DOHH2 (cell line): ENCODE results near the gene PWWP3B.

Source experiments
- H3F3A ChIP-seq: fragments of 200-600 bp; sonication (generic), shearing (Covaris generic); 2 replicates; pipeline ENCODE4 v1.6.0; 2016; ENCODE audit warnings: antibody characterized with exemption, mild to moderate bottlenecking; ENCODE audit not compliant: control insufficient read depth, insufficient read depth
- H3K27ac ChIP-seq: fragments of 200-600 bp; sonication (generic); 2 replicates; pipeline ENCODE4 v1.5.1; 2014; ENCODE audit warnings: low read depth, mild to moderate bottlenecking, low read length, moderate library complexity
- H3K27me3 ChIP-seq: fragments of 200-600 bp; sonication (generic); 2 replicates; pipeline ENCODE4 v1.6.1; 2014; ENCODE audit warnings: mild to moderate bottlenecking, low read length, mixed read lengths; ENCODE audit not compliant: control insufficient read depth
- H3K36me3 ChIP-seq: fragments of 200-600 bp; sonication (generic); 2 replicates; pipeline ENCODE4 v1.6.1; 2014; ENCODE audit warnings: mild to moderate bottlenecking, low read length, moderate library complexity, mixed read lengths; ENCODE audit not compliant: control insufficient read depth
- H3K4me1 ChIP-seq: fragments of 200-600 bp; sonication (generic); 2 replicates; pipeline ENCODE4 v1.6.1; 2014; ENCODE audit warnings: mild to moderate bottlenecking, low read length, mixed read lengths; ENCODE audit not compliant: control insufficient read depth
- H3K4me2 ChIP-seq: fragments of 200-600 bp; sonication (generic); 2 replicates; pipeline ENCODE4 v1.6.0; 2014; ENCODE audit warnings: mild to moderate bottlenecking, low read length, moderate library complexity
- H3K4me3 ChIP-seq: fragments of 200-600 bp; sonication (generic); 2 replicates; pipeline ENCODE4 v1.5.1; 2014; ENCODE audit warnings: mild to moderate bottlenecking, low read length, mixed read lengths
- H3K79me2 ChIP-seq: fragments of 200-600 bp; sonication (generic); 2 replicates; pipeline ENCODE4 v1.6.1; 2014; ENCODE audit warnings: mild to moderate bottlenecking, low read length, mixed read lengths; ENCODE audit not compliant: control insufficient read depth
- H3K9me2 ChIP-seq: fragments of 200-600 bp; sonication (generic); replicated peaks from 2 replicates; pipeline ENCODE4 v1.6.1; 2014; ENCODE audit warnings: mild to moderate bottlenecking, low read length, mixed read lengths; ENCODE audit not compliant: control insufficient read depth
- H3K9me3 ChIP-seq: fragments of 200-600 bp; sonication (generic); 2 replicates; pipeline ENCODE4 v1.6.1; 2014; ENCODE audit warnings: antibody characterized with exemption, low read length, mixed read lengths; ENCODE audit not compliant: control insufficient read depth, insufficient read depth
- H4K20me1 ChIP-seq: fragments of 200-600 bp; sonication (generic); 2 replicates; pipeline ENCODE4 v1.6.0; 2014; ENCODE audit warnings: low read depth, mild to moderate bottlenecking, antibody characterized with exemption, low read length, moderate library complexity; ENCODE audit not compliant: control insufficient read depth, insufficient read depth
- EZH2phosphoT487 ChIP-seq: fragments of 200-600 bp; sonication (generic); IDR thresholded peaks from 2 replicates; pipeline ENCODE4 v1.6.1; 2017; ENCODE audit warnings: borderline replicate concordance, mild to moderate bottlenecking, antibody characterized with exemption, low read length, moderate library complexity, mixed read lengths
- TF ChIP-seq, protein P1 (sequence below): fragments of 200-600 bp; sonication (generic); IDR thresholded peaks from one replicate; pipeline ENCODE4 v1.5.1; 2014; ENCODE audit warnings: antibody characterized with exemption, mild to moderate bottlenecking, low read depth, low read length; ENCODE audit not compliant: poor library complexity, severe bottlenecking

PWWP3B gene

DNA sequence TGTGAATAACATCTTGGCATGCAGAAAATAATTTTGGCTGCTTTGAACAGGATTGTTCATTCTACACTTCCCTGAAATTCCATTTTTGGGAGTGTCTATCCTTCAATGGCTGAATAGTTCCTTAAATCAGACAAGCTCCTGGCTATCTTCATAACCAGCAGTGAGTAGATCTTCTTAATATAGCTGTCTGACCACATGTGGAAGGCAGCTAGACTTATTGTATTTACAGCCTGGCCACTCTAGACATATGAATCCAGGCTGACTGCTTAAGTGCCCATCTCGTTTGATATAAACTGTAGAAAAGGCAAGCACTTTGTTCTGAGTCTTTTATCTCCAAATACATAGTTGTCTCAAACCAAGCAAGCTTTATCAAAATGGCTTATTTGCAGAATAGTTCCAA, 40.0 kb downstream of the PWWP3B start:
- no peaks in the 10 kb centered on the region for H4K20me1 ChIP-seq
- no peaks in the 10 kb centered on the region for H3F3A ChIP-seq
- H3K4me3 ChIP-seq, result no peak overlapping the region
- H3K27ac ChIP-seq, result no peak overlapping the region
- H3K9me3 ChIP-seq, result no peaks in the 10 kb centered on the region
- H3K9me2 ChIP-seq, result no peaks in the 10 kb centered on the region
- H3K4me2 ChIP-seq, result no peak overlapping the region
- H3K79me2 ChIP-seq, result no peaks in the 10 kb centered on the region
- no peaks in the 10 kb centered on the region for H3K27me3 ChIP-seq
- TF ChIP-seq, protein P1, sequence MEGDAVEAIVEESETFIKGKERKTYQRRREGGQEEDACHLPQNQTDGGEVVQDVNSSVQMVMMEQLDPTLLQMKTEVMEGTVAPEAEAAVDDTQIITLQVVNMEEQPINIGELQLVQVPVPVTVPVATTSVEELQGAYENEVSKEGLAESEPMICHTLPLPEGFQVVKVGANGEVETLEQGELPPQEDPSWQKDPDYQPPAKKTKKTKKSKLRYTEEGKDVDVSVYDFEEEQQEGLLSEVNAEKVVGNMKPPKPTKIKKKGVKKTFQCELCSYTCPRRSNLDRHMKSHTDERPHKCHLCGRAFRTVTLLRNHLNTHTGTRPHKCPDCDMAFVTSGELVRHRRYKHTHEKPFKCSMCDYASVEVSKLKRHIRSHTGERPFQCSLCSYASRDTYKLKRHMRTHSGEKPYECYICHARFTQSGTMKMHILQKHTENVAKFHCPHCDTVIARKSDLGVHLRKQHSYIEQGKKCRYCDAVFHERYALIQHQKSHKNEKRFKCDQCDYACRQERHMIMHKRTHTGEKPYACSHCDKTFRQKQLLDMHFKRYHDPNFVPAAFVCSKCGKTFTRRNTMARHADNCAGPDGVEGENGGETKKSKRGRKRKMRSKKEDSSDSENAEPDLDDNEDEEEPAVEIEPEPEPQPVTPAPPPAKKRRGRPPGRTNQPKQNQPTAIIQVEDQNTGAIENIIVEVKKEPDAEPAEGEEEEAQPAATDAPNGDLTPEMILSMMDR, result no peak
- no peak for TF ChIP-seq EZH2phosphoT487
- H3K36me3 ChIP-seq, result no peaks in the 10 kb centered on the region
- H3K4me1 ChIP-seq, result no peaks in the 10 kb centered on the region
